GM23248 (cell line): ENCODE measurements around the gene SEMA3B.

Source experiments
- EZH2 ChIP-seq: fragments of 200-600 bp; sonication (generic); IDR thresholded peaks from 2 replicates; pipeline ENCODE4 v1.6.1; 2018; ENCODE audit warnings: antibody characterized with exemption, mild to moderate bottlenecking; ENCODE audit not compliant: insufficient read depth, poor library complexity, severe bottlenecking
- EZH2phosphoT487 ChIP-seq: fragments of 200-600 bp; sonication (generic); IDR thresholded peaks from 2 replicates; pipeline ENCODE4 v1.6.1; 2018; ENCODE audit warnings: antibody characterized with exemption, moderate library complexity, mild to moderate bottlenecking, low read depth; ENCODE audit not compliant: insufficient read depth

DNA sequence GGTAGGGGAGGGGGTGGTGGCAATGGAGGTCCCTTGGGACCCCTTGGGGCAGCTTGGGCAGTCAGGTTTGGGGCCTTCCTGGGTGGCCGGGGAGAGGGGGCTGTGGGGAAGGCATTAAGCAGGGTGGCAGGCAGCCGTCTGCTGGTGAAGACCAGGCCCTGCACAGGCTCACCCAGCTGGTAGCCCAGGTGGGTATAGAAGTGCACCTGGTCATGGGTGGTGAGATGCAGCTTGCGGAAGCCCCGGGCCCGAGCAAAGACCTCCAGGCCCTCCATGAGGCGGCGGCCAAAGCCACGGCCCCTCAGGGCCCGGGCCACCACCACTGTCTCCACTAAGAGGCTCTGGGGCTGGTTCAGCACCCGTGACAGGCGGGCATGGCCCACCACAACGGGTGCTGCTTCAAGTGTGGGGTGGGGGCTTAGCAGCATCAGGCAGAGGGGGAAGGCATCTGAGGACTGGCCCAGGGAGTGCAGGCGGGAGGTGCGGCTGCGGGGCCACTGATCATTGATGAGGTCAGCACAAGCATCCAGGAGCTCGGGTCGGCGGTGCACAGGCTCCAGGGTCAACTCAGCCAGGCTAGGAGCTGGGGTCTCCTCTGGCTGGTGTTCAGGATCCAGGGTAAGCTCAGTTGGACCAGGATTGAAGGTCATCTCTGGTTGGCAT is 27.9 kb downstream of the SEMA3B start:
- TF ChIP-seq EZH2phosphoT487: no peak
- no peak for TF ChIP-seq EZH2
